Measurements from ENCODE around the gene DEFB114. TPM values are rescaled to one million over a fixed set of nuclear protein-coding genes. Genes with fewer than 3 reads are reported as not detected.
"Not testable (repeated sequence)": the region's sequence is repeated elsewhere in the genome, so short reads cannot be mapped to it uniquely, and the experiment has no call there.

The DEFB114 gene
- not detected for polyA plus RNA-seq (ENCODE audit: insufficient read depth in 1 of 5, insufficient read length in 5 of 5, low replicate concordance in 1 of 5)
- long read RNA-seq, donor 1: 0 reads
- long read RNA-seq, donor 2: 0 reads
- long read RNA-seq, donor 3: 0 reads
- long read RNA-seq, donor 4: 0 reads
- long read RNA-seq, donor 5: 0 reads
- long read RNA-seq, donor 6: 0 reads
- long read RNA-seq, donor 7: 0 reads
- long read RNA-seq, donor 8: 0 reads

- DNase-seq: no peak
These were observed at the start of gene DEFB114 for GRCh38 chr6:49964064-49964463. TSS of gene DEFB114 (minus strand) at chr6:49964164. CDS start at chr6:49964105, 59 bp downstream.

GRCh38 chr6:50007819-50008218 is 43.9 kb upstream of the DEFB114 start:
- DNase-seq: no peak

GRCh38 chr6:50003139-50003538 is 39.2 kb upstream of the DEFB114 start:
- DNase-seq: no peak

GRCh38 chr6:49995278-49995677 is 31.3 kb upstream of the DEFB114 start:
- no peak for DNase-seq

- DNase-seq: no peak
These were observed 24.9 kb upstream of the DEFB114 start for GRCh38 chr6:49988900-49989299.

- DNase-seq: no peak
These were observed 23.8 kb upstream of the DEFB114 start for GRCh38 chr6:49987749-49988148.

- DNase-seq: no peak
These were observed 22.6 kb upstream of the DEFB114 start for GRCh38 chr6:49986551-49986950.

GRCh38 chr6:49982046-49982445 is 18.1 kb upstream of the DEFB114 start:
- no peak for DNase-seq

- DNase-seq: no peak
These were observed 16.9 kb upstream of the DEFB114 start for GRCh38 chr6:49980898-49981297.

- no peak for DNase-seq
These were observed 15.6 kb upstream of the DEFB114 start for GRCh38 chr6:49979584-49979983.

GRCh38 chr6:49978332-49979226 is 14.6 kb upstream of the DEFB114 start:
- DNase-seq: peak in 1 of 2 donors; percentile 1

GRCh38 chr6:49969605-49970004 is 5.6 kb upstream of the DEFB114 start, which contains the start of gene DEFB113:
TSS of gene DEFB113 (minus strand) at chr6:49969625. CDS start at chr6:49969625, 0 bp downstream.
- no peak for DNase-seq

GRCh38 chr6:49966823-49967222 is 2.9 kb upstream of the DEFB114 start:
- DNase-seq: no peak

- DNase-seq: no peak
These were observed 2.4 kb upstream of the DEFB114 start for GRCh38 chr6:49966334-49966733.

- no peak for DNase-seq
These were observed 5.8 kb downstream of the DEFB114 start for GRCh38 chr6:49958180-49958579.

GRCh38 chr6:49955847-49956246 is 8.1 kb downstream of the DEFB114 start:
- no peak for DNase-seq

- no peak for DNase-seq
These were observed 12.0 kb downstream of the DEFB114 start for GRCh38 chr6:49951926-49952325.

- DNase-seq: no peak
These were observed 13.6 kb downstream of the DEFB114 start for GRCh38 chr6:49950415-49950751.

- DNase-seq: no peak
These were observed 14.9 kb downstream of the DEFB114 start for GRCh38 chr6:49949062-49949461.

GRCh38 chr6:49946835-49947234 is 17.1 kb downstream of the DEFB114 start:
- no peak for DNase-seq

- not testable (repeated sequence) for DNase-seq
These were observed 19.9 kb downstream of the DEFB114 start for GRCh38 chr6:49944068-49944467.

GRCh38 chr6:49939993-49940498 is 23.9 kb downstream of the DEFB114 start:
- no peak for DNase-seq

GRCh38 chr6:49937811-49938210 is 26.2 kb downstream of the DEFB114 start:
- no peak for DNase-seq
